Glomerular visceral epithelial cell (primary cell): ENCODE measurements around the gene PRRX2.
"Not testable (repeated sequence)": the region's sequence is repeated elsewhere in the genome, so short reads cannot be mapped to it uniquely, and the experiment has no call there.

Experiments used
- DNase-seq: peaks from one replicate; pipeline ENCODE4 v3.0.0-alpha.2; 2016; ENCODE audit errors: extremely low spot score

The PRRX2 gene

DNA sequence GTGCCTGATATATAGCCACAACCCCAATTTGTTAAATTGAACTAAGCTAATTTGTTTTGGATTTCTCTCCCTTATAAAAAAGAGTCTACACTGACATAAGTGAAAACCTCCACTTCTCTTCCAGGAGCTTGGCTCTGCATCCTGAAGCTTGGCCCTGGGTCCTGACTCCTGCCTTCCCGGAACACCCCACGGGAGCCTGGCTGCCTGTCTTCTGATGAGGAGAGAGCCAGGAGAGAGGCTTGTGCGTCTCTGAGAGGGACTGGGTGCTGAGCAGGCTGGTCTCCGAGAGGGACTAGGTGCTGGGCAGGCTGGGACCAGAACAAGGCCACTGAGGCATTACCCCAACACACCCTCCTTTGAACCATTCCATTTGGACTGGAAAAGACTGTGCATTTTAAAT lies 93.9 kb downstream of the PRRX2 start:
- no peak for DNase-seq

DNA sequence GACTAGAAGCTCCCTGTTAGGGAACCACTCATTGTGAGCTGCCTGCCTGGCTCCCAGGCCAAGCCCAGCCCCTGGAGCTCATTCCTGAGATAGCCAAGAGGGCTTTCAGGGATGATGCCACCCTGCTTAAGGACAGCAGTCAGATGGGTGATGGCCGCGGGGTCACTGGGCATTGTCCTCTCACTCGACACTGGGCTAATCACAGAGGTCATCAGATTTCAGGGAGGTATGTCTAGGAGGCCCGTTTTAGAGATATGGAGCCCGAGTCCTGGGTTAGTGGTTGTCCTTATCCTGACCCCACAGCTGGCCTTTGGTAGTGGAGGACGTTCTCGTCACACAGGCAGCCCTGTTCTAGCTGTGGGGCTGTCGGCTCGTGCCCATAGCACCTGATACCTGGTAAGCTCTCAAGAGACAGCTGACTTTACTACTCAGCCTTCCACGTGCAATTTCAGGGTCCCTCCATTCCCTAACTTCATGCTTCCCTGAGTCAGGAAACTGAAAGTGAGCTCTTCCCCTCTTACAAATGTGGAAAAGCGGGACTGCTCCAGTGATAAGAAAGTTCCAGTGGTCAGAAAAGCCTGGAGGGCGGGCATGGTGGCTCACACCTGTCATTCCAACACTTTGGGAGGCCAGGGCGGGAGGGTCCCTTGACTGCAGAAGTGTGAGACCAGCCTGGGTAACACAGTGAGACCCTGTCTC lies 94.5 kb downstream of the PRRX2 start:
- no peak for DNase-seq

- not testable (repeated sequence) for DNase-seq
Observed at GRCh38 chr9:129760784-129761183, 95.3 kb downstream of the PRRX2 start.

DNA sequence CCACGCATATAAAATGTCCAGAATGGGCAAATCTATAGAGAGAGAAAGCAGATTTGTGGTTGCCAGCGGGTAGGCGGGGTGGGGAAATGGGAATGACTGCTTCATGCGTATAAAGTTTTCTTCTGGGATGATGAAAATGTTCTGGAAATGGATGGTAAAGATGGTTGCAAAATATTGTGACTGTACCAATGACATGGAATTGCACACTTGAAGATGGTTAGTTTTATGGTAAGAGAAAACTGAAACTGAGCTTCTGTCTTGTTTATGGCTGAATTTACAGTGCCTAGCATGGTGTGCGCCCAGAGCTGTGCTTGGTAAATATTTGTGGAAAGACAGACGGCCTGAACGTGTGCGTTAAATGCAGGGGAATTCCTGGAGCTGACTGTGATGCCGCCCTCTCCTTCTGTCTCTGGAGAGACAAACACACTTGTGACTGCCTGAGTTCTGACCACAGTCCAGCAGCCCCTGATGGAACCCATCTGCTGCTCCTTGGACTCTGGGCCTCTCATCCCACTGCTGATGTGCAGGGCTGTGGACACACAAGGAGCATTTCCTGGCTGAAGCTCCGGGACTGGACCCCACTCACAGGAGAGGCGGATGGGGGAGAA lies 96.0 kb downstream of the PRRX2 start:
- DNase-seq, result no peak

DNA sequence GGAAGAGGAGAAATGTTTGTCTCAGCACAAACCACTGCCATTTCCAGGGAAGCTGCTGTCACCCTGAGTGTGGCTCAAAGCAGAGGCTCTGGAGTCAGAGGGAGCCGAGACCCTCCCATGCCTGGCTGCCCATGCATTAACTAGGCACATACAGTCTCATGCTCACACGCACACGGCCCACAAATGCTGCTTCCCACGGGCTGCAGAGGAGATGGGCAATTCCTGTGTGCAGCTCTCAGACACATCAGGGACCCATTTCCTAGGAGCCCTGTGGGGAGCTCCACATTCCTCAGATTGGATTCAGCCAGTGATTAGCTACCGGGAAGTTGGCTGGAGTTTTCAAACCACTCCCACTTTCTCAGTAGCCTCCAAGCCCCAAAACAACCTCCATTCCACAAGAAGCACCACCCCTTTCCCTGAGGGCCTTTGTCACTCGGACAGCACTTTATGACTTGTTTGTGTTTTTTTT lies 96.5 kb downstream of the PRRX2 start:
- peak; percentile 77 for DNase-seq

- peak; percentile 77 for DNase-seq
Observed at GRCh38 chr9:129762370-129762984, 97.0 kb downstream of the PRRX2 start.

- DNase-seq, result peak; percentile 36
Observed at GRCh38 chr9:129762985-129763926, 97.8 kb downstream of the PRRX2 start.

DNA sequence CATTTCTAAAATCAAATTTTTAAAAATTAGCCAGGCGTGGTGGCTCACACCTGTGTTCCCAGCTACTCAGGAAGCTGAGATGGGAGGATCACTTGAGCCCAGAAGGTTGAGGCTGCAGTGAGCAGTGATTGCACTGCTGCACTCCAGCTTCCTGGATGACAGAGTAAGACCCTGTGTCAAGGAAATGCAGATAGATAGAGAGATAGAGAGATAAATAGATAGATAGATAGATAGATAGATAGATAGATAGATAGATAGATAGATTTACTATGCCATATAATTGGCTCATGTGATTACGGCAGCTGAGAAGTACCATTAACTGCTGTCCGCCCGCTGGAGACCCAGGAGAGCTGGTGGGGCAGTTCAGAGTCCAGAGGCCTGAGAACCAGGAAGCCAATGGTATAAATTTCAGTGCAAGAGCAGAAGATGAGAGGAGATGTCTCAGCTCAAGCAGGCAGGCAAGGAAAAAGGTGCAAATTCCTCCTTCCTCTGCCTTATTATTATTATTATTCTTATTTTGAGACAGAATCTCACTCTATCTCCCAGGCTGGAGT lies 100.4 kb downstream of the PRRX2 start:
- DNase-seq, result no peak

- no peak for DNase-seq
Observed at GRCh38 chr9:129768486-129768885, 103.0 kb downstream of the PRRX2 start.

GRCh38 chr9:129769669-129770068 lies 104.2 kb downstream of the PRRX2 start:
- no peak for DNase-seq

- no peak for DNase-seq
Observed at GRCh38 chr9:129770741-129771140, 105.3 kb downstream of the PRRX2 start.
